GM19328 (cell line): ENCODE measurements around the gene GBF1.

Experiments
- ATAC-seq: cut with Tn5 transposase; IDR thresholded peaks from one replicate; pipeline ENCODE4 v1.9.1; 2021; ENCODE audit warnings: mild to moderate bottlenecking, moderate library complexity; ENCODE audit not compliant: unreplicated experiment

The GBF1 gene

GRCh38 chr10:102404361-102405107 is 159.2 kb downstream of the GBF1 start:
- no peak for ATAC-seq

DNA sequence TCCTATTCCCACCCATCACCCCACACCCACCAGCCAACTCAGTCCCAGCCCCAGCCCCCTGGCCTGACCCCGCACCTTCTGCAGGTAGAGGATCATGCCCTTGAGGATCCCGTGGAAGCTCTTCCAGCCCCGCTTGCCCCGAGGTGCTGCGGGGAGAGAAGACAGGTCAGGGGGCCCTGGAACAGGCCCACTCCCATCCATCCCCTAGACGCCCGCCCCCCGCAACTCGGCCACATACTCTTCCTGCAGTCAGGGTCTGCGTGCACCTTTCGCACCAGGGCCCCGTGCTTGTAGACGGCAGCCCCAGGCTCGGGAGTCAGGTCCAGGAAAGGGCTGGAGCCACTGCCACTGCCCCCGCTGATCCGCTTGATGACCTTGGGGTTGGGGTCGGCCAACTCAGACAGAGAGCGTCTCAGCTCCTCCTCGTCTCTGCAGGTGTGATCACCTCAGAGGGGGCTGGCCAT is 159.8 kb downstream of the GBF1 start:
- ATAC-seq = no peak

DNA sequence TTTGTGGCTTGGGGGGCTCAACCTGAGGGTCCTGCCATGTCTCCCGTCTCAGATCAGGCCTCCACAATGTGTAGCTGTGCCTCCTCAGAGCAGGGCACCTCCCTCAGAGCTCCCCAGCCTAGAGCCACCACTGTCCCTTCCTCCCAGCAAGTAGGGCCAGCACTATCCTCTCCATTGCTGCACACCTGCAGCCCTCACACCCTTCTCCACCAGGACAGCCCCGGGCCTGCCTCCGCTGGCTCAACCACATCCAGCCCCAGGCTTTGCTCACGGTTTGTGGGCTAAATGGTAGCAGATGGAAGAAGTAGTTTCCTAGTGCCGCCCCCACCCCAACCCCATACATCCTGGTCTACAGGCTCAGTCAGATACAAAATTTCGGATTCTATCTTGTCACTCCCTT is 160.3 kb downstream of the GBF1 start:
- no peak for ATAC-seq

DNA sequence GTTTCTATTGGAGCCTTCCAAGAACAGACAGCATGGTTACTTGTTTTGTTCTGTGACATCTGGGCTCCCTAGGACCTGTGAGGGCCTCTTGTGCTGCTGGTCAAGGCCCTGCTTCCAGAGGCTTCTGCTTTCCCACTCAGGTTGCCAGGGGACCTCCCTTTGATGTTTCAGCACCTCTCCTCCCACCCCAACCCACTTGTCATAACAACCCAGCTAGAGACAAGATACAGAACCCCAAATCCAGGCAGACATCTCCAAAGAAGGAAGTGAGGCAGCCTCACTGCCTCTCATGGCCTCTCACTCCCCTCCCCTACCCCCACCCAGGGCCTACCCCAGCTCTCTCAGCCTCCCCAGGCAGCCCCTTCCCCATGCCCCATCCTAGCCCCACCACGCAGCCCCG is 161.5 kb downstream of the GBF1 start:
- no peak for ATAC-seq

- no peak for ATAC-seq
These were observed 162.2 kb downstream of the GBF1 start for GRCh38 chr10:102407425-102408130.

GRCh38 chr10:102408131-102408727 is 162.9 kb downstream of the GBF1 start:
- ATAC-seq = no peak

- no peak for ATAC-seq
These were observed 163.6 kb downstream of the GBF1 start for GRCh38 chr10:102408728-102409603.

DNA sequence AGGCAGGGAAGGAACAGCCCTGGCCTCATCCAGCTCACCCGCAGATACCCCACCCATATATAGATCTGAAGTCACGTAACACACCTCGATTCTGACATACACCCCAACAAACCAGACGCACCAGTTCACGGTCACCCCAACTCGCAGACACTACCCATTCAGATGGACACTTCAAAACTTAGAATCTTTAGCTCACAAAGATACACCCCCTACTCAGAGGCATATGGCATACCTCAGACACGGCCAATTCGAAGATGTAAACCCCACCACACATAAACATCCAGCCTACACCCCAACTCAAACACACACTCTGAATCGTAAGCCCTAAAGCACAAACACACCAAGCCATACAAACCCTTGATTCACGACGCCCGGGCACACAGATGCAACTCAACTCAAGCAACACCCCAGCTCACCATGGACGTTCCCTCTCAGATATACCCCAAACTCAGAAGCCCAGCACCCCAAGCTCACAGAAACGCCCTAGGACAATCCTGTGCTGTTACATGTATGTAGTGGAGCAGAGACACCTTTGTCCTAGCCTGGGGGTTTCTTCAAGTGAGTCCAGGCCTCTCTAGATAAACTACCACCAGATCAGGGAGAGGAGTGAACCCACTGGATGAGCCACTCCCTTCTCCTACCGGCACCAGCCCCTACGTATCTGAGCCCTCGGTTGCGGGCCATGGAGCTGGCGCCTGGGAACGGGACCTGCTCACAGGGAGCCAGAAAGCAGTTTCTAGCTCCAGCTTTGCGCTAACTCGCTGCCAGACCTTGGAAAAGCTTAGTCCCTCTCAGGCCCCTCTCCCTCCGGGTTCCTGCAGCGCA is 164.5 kb downstream of the GBF1 start:
- no peak for ATAC-seq

GRCh38 chr10:102410429-102411073 is 165.2 kb downstream of the GBF1 start:
- no peak for ATAC-seq

DNA sequence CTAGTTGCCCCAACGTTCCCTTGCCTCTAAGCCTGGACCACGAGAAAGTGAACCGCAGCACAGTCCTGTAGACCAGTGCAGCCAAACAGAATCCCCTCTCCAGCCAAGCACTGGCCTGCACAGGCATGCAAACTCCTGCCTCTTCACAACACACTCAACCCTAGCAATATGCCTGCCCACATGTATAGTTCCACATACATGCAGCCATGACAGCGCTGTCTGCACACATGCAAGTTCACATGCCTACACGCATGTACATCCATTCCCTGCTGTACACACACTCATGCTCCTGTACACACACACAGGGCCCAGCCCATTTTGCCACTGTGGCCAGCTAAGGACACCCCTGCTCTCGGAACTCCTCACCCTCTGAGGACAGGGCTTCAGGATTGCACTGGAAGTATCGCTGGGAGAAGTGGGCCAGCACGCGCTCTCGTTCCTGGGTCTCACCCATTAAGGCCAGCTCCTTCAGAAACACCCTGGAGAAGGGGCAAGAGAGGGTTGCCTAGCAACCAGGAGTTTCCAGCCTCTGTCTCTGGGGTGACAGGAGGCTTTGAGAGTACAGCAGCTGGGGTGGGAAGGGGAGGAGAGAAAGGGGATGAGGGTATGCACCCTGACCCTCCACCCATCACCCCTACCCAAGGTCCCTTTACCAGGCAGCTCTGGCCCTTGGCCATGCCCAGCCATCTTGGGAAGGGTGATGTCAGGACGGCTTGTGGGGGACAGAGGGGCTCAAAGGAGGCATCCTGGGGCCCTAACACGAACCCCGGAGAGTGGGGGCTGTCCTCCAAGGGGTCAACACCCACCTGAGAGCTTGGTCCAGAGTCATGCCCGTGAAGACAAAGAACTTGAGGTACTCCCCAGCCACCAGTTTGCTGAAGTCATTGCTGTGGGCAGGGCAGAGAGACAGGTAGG is 166.3 kb downstream of the GBF1 start:
- ATAC-seq = no peak

DNA sequence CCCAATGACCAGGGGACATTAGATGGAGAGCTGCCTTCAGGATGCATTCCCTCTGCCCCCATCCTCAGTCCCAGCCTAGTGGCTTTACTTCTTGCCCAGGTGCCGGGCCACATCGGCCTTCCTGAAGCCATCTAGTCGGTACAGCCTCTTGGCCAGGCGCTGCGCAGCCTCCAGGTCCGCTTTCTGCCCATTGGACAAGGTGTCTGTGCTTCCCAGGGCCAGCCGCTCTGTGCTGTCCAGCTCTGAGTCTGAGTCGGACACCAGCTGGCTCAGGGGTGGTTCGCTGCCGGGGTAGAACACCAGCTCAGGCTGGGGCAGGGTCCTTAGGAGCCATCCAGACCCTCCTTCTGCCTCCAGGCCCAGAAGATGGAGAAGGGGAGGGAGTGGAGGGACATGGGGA is 167.0 kb downstream of the GBF1 start:
- no peak for ATAC-seq

DNA sequence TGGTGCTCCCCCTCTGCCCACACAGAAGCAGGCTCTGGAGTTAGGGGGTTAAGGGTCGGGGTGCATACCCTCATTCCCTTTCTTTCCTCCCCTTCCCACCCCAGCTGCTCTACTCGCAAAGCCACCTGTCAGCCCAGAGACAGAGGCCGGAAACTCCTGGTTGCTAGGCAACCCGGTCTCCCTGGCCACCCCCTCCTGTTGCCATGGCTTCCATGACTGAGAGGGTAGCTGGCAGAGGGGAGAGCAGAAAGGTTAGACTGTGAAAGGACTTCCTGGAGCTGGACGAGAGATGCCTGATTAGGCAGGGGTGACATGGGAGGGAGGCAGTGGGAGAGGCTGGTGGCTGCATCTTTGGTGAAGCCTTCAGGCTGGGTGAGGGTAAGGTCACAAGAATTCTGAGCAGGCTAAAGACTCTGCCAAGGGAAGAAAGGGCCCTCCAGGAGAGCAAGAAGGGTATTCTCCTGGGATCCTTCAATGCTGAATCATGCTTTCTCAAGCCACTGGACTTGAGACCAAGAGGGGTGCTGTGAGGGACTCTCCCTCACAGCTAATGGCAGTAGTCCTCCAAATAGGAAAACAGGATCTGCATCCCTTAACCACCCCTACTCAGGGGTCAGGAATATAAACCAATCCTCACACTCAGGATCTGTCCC is 167.8 kb downstream of the GBF1 start:
- ATAC-seq = no peak

GRCh38 chr10:102413806-102414561 is 168.7 kb downstream of the GBF1 start:
- no peak for ATAC-seq

GRCh38 chr10:102414749-102415148 is 169.4 kb downstream of the GBF1 start:
- ATAC-seq = no peak

DNA sequence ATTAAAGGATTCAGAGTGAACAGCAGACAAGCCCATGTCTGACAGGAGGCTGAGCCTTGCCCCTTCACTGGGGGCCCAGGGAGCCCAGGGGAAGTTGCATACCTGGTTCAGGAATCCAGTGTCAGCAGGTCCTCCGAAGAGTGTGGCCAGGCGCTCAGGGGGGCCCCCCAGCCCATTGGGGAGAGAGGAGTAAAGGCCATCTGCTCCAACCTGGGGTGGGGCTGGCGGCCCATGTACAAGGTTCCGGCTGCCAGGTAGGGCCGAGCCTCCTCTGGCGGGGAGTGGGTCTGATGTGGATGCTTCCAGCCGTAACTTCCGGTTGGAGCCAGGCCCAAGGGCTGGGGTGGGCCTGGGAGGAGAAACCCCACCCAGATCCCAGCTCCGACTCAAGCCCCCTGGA is 171.0 kb downstream of the GBF1 start:
- ATAC-seq = no peak

DNA sequence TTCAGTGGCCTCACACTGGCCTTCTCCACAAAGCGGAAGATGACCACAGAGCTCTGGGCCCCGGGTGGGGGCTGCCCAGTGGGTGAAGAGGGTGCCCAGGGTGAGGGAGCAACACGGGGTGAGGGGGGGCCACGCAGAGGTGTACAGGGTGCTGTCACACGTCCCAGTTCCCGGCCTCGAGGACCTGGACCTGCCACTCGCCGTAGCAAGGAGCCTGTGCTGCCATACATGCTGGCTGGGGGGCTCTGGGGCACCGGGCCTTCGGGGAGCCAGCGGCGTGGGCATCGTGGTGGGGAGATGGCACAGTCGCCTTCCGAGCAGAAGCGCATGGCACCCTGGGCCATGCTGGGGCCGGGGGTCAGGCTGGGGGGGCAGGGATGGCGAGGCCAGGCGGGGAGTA is 171.4 kb downstream of the GBF1 start:
- ATAC-seq = no peak

DNA sequence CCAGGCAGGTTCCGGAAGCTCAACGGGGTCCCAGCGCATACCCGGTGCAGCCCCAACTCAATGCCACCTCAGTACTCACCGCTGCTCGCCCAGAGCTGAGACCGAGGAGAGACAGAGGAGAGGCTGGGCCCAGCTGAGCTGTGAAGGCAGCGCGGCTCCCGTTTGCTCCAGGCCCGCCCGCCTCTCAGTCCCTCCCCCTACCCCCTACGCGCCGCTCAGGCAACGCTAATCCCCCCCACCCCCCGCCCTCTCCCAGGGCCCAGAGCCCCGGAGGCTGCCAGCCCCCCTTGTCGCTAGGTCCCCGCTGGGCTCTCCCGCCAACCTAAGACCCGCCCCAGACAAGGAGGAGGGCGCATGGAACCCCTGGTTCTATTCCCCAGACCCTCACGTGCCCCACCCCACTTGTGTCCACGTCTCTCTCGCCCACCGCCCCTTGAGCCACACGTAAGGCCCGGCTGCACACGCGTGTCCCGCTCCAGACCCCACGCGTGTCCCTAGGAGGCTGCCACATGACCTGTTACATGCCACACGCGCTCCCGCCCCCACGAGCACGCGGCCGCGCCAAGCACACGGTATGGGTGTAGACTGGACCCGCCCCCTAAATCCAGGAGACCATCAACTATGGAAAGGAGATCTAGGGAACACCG is 173.4 kb downstream of the GBF1 start, which contains the start of gene PSD:
Gene PSD, minus strand, starts transcription at position 164 of the 647 bp plus-strand sequence. CDS start 1,747 bp downstream, outside the sequence.
- ATAC-seq = no peak
